Esophagus muscularis mucosa (tissue), 4 donors: ENCODE results near the gene OR6N2. TPM values are rescaled to one million over a fixed set of nuclear protein-coding genes. Genes with fewer than 3 reads are reported as not detected.

ENCODE experiments used
- DNase-seq: peaks from one replicate; pipeline ENCODE4 v3.0.0-alpha.2; 2017; ENCODE audit errors: extremely low spot score
- H3K27ac ChIP-seq, 4 donors: fragments of 200-600 bp; sonication (generic); replicated peaks in 1 of 4; 1 replicate in 3 of 4; 2 replicates in 1 of 4; pipeline ENCODE4 v1.5.1; 2016 to 2019; ENCODE audit warnings: mild to moderate bottlenecking in 1 of 4
- H3K27me3 ChIP-seq, 4 donors: fragments of 200-600 bp; sonication (generic); one replicate each; pipeline versions ENCODE4 v1.5.1 to v1.6.0; 2016 to 2019
- H3K36me3 ChIP-seq, 4 donors: fragments of 200-600 bp; sonication (generic); one replicate each; pipeline ENCODE4 v1.5.1; 2016 to 2019
- H3K4me1 ChIP-seq, 4 donors: fragments of 200-600 bp; sonication (generic); one replicate each; pipeline ENCODE4 v1.5.1; 2016 to 2019
- H3K4me3 ChIP-seq, 4 donors: fragments of 200-600 bp; sonication (generic); 1 replicate in 2 of 4; 2 replicates in 2 of 4; pipeline ENCODE4 v1.5.1; 2016 to 2019; ENCODE audit warnings: mild to moderate bottlenecking in 4 of 4, moderate library complexity in 1 of 4
- H3K9me3 ChIP-seq, 4 donors: fragments of 200-600 bp; sonication (generic); 1 replicate in 3 of 4; 2 replicates in 1 of 4; pipeline ENCODE4 v1.5.1; 2016 to 2019
- EP300 ChIP-seq: sonication (generic); formaldehyde crosslinking; IDR thresholded peaks from one replicate; pipeline ENCODE4 v1.6.1; 2017; ENCODE audit warnings: antibody characterized with exemption
- POLR2A ChIP-seq: fragments of 450-650 bp; IDR thresholded peaks from one replicate; pipeline ENCODE4 v1.6.1; 2017; ENCODE audit warnings: antibody characterized with exemption, moderate library complexity, mild to moderate bottlenecking, low read depth
- POLR2AphosphoS5 ChIP-seq, 2 donors: sonication (generic); formaldehyde crosslinking; IDR thresholded peaks; one replicate each; pipeline ENCODE4 v1.6.1; 2017; ENCODE audit warnings: antibody characterized with exemption in 2 of 2
- WGBS: methylation state at CpG from one replicate; pipeline ENCODE4 v1.1.5; 2018; 5-methylcytosine and 5-hydroxymethylcytosine counted together
- intact Hi-C: fragments of 100-400 bp; cut with DNase I; formaldehyde crosslinking; loops from one replicate; pipeline ENCODE4 v1.15.1; 2023
- total RNA-seq, 4 donors: library from RNA; depleted of rRNA; stranded (reverse); fragments of >200 nt; gene quantifications; one replicate each; pipeline versions ENCODE4 v1.1.0 to v1.2.1, GENCODE V29; 2016
- TF ChIP-seq, protein P1 (sequence below), 3 experiments: fragments of 200-600 bp in 2 of 3; fragments of 450-650 bp in 1 of 3; sonication (generic) in 2 of 3; IDR thresholded peaks; one replicate each; pipeline ENCODE4 v1.5.1; 2017 to 2019; ENCODE audit warnings: antibody characterized with exemption in 3 of 3, mild to moderate bottlenecking in 2 of 3, moderate library complexity in 1 of 3

OR6N2 gene
- total RNA-seq, 4 donors from 2014 or later: not detected

DNA sequence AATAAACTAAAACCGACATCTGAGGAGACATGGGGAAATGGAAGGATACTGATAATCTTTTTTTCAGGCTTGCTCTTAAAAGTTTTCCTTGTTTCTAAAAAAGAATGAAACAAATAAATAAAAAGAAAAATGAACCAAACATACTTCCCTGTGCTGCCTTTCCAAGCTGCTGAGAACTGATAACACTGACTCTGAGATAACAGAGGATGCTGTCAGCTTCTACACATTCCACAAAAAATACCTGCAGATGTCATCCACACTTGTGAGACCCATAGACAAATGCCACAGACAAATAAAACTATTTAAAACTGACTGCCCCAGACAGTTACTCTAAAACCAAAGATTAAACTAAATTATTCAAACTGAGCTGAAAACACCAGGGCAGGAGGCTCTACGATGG lies 48.5 kb downstream of the OR6N2 start:
- Histone ChIP-seq H3K4me3 (no peak overlapping the region), H3K4me1 (no peaks in the 10 kb centered on the region), H3K36me3 (no peaks in the 10 kb centered on the region), H3K27ac (no peak overlapping the region), H3K9me3 (no peaks in the 10 kb centered on the region), H3K27me3 (no peaks in the 10 kb centered on the region)
- intact Hi-C loops: no loop called here
- no peak for TF ChIP-seq POLR2AphosphoS5 (IDR thresholded peaks at IDR 0.05)
- TF ChIP-seq POLR2A: no peak
- no peak for TF ChIP-seq EP300
- TF ChIP-seq, protein P1, sequence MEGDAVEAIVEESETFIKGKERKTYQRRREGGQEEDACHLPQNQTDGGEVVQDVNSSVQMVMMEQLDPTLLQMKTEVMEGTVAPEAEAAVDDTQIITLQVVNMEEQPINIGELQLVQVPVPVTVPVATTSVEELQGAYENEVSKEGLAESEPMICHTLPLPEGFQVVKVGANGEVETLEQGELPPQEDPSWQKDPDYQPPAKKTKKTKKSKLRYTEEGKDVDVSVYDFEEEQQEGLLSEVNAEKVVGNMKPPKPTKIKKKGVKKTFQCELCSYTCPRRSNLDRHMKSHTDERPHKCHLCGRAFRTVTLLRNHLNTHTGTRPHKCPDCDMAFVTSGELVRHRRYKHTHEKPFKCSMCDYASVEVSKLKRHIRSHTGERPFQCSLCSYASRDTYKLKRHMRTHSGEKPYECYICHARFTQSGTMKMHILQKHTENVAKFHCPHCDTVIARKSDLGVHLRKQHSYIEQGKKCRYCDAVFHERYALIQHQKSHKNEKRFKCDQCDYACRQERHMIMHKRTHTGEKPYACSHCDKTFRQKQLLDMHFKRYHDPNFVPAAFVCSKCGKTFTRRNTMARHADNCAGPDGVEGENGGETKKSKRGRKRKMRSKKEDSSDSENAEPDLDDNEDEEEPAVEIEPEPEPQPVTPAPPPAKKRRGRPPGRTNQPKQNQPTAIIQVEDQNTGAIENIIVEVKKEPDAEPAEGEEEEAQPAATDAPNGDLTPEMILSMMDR (IDR thresholded peaks at IDR 0.05): no peak
- no peak for DNase-seq
- WGBS: 79% methylated on average over 2 of the region's 2 CpGs

DNA sequence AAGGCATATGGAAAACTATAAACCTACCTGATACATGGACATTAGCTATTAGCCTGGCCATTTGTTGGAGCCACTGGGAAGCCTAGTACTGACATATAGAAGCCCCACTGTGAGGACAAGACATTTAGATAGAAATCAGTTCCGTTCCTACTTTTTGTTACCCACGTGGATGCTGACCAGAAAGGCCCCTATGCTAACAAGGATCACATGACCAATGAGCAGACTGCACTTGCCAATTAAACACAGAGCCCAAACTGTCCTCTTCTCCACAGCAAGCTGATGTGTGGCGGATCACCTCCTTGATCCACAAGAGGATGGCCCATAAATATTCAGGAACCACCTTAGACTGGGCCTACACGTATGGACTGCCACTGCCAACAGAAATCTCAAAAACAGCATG lies 49.3 kb downstream of the OR6N2 start:
- no peaks in the 10 kb centered on the region for H3K4me1 ChIP-seq
- H3K4me3 ChIP-seq: no peak overlapping the region
- no peaks in the 10 kb centered on the region for H3K36me3 ChIP-seq
- TF ChIP-seq POLR2A (no peak), EP300 (no peak), POLR2AphosphoS5 (IDR thresholded peaks at IDR 0.05) (no peak)
- TF ChIP-seq, protein P1 (IDR thresholded peaks at IDR 0.05): no peak
- no peak overlapping the region for H3K27ac ChIP-seq
- DNase-seq: no peak
- no peaks in the 10 kb centered on the region for H3K27me3 ChIP-seq
- WGBS: 89% methylated on average over 4 of the region's 4 CpGs
- intact Hi-C loops: no loop called here
- H3K9me3 ChIP-seq: no peaks in the 10 kb centered on the region

DNA sequence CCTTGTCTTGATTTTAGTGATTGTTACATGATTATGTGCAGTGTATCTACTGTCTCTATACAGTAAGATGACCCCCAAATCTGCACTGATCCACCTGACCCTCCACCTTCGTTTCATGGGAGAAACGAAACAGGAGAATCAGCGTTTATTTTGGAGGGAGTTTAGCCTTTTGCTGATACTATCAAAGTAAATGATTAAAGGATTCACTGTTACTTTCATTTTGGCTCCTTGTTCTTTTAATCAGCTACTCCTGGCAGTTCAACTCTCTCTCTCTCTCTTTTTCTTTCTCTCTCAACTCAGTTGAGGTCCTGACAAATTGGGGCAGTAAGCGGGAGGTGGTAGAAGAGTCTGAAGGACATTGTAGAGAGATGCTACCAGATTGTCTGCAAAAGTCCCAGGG lies 50.6 kb downstream of the OR6N2 start:
- 75% methylated on average over 4 of the region's 4 CpGs for WGBS
- Histone ChIP-seq H3K27me3 (no peaks in the 10 kb centered on the region), H3K9me3 (no peaks in the 10 kb centered on the region), H3K36me3 (no peaks in the 10 kb centered on the region), H3K4me3 (no peak overlapping the region), H3K4me1 (no peaks in the 10 kb centered on the region), H3K27ac (no peak overlapping the region)
- no peak for DNase-seq
- intact Hi-C loops: no loop called here
- TF ChIP-seq POLR2AphosphoS5 (IDR thresholded peaks at IDR 0.05) (no peak), POLR2A (no peak), EP300 (no peak)
- TF ChIP-seq, protein P1 (IDR thresholded peaks at IDR 0.05): no peak

DNA sequence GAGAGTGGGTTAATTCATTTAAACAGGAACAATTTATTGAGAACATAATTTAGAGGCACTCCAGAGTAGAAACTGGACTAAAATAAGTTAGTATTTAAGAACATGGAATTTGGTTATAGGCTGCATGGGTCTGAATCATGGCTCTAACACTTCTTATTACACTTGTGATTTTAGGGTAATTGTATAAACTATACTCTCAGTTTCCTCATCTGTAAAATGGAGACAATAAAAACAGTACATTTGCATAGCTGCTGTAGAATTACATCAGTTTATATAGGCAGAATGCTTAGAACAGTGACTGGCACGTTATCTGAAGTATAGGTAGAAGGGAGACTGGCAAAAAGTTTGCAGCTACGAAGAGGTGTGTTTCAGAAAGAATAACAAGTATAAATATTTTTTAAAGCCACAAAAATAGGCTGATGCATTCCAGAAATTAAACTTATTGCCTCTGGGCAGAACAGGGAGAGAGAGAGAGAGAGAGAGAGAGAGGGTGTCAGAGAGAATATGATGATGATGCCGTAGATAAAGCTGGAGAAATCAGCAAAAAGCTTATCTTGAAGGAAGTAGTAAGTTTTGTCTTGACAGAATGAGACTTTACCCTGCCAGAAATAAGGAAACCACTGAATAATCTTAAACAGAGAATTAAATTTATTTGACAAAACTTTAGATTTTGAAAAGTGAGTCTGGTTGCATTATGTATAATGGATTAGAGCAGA lies 52.3 kb downstream of the OR6N2 start:
- WGBS: 57% methylated on average over 3 of the region's 3 CpGs
- DNase-seq: no peak

More for the DNA sequence above, 52.3 kb downstream of the OR6N2 start:
- H3K27ac ChIP-seq: no peak overlapping the region
- no peaks in the 10 kb centered on the region for H3K36me3 ChIP-seq
- peaks cover 0 to 4% (median 0%) of the 10 kb centered on the region in 4 donors for H3K27me3 ChIP-seq
- TF ChIP-seq POLR2A: no peak
- TF ChIP-seq POLR2AphosphoS5 (IDR thresholded peaks at IDR 0.05): no peak
- TF ChIP-seq EP300: no peak
- TF ChIP-seq, protein P1 (IDR thresholded peaks at IDR 0.05): no peak
- intact Hi-C loops: no loop called here
- no peak overlapping the region for H3K4me3 ChIP-seq
- no peaks in the 10 kb centered on the region for H3K9me3 ChIP-seq
- no peaks in the 10 kb centered on the region for H3K4me1 ChIP-seq
